Activated naive CD4-positive, alpha-beta T cell treated with anti-CD3 and anti-CD28 coated beads, Interleukin-2, amount 50 U/mL, for 16 hours (primary cell): ENCODE measurements around the gene TRAK2.

Experiments
- DNase-seq: peaks from one replicate; pipeline ENCODE4 v3.0.0-alpha.2; 2020

Gene TRAK2

GRCh38 chr2:201360256-201360655 is 91.0 kb downstream of the TRAK2 start:
- no peak for DNase-seq

- DNase-seq = no peak
Measured at GRCh38 chr2:201358684-201359083, 92.6 kb downstream of the TRAK2 start.

- DNase-seq = no peak
Measured at GRCh38 chr2:201357221-201357620, 94.0 kb downstream of the TRAK2 start, which contains the start of gene FLACC1. FLACC1 (minus strand) TSS chr2:201357345; CDS start chr2:201351404, 5,941 bp downstream.

GRCh38 chr2:201353116-201353515 is 98.1 kb downstream of the TRAK2 start:
- no peak for DNase-seq

GRCh38 chr2:201350879-201351278 is 100.4 kb downstream of the TRAK2 start:
- DNase-seq = no peak

GRCh38 chr2:201349601-201350000 is 101.7 kb downstream of the TRAK2 start:
- no peak for DNase-seq

- DNase-seq = no peak
Measured at GRCh38 chr2:201348758-201349157, 102.5 kb downstream of the TRAK2 start.

GRCh38 chr2:201347138-201347537 is 104.1 kb downstream of the TRAK2 start:
- DNase-seq = no peak

- DNase-seq = no peak
Measured at GRCh38 chr2:201345625-201346213, 105.5 kb downstream of the TRAK2 start.

- DNase-seq = no peak
Measured at GRCh38 chr2:201344663-201345366, 106.4 kb downstream of the TRAK2 start.

- DNase-seq = no peak
Measured at GRCh38 chr2:201343559-201343958, 107.7 kb downstream of the TRAK2 start.

- DNase-seq = no peak
Measured at GRCh38 chr2:201342923-201343322, 108.3 kb downstream of the TRAK2 start.

- no peak for DNase-seq
Measured at GRCh38 chr2:201329409-201329808, 121.8 kb downstream of the TRAK2 start.

- no peak for DNase-seq
Measured at GRCh38 chr2:201327678-201328077, 123.6 kb downstream of the TRAK2 start.
